ENCODE data around the gene CBARP. TPM values are rescaled to one million over a fixed set of nuclear protein-coding genes. Genes with fewer than 3 reads are reported as not detected.

Gene CBARP
- total and polyA plus RNA-seq, 11 donors = 0.60 to 2.2 (median 1.6) TPM

- ATAC-seq (peak in 2 of 4 donors; percentile 7 to 21), DNase-seq (peak; percentile 70 to 90 (median 80))
- Histone ChIP-seq H3K27me3 (no peaks in the 10 kb centered on the region), H3K27ac (peak overlapping the region; percentile 43 to 96 (median 92)), H3K4me1 (peaks cover 12 to 76% (median 69%) of the 10 kb centered on the region in 12 donors), H3K36me3 (peaks cover 0 to 22% (median 18%) of the 10 kb centered on the region in 9 donors), H3K9me3 (no peaks in the 10 kb centered on the region), H3K4me3 (peak overlapping the region; percentile 2 to 66 (median 56))
- intact Hi-C loops (cut with DNase I) = loop anchor here in 9 of 10 donors (1.0 to 2.0 kb wide), 3 partner anchors 18 to 23 kb away; no protein-coding TSS in a partner anchor
- 0 to 2% (median 0%) methylated on average over 4 to 59 of the region's 59 CpGs for WGBS, 4 donors
- TF ChIP-seq POLR2A (IDR thresholded peaks at IDR 0.05) (peak in 1 of 2 donors; percentile 21), CTCF (IDR thresholded peaks at IDR 0.05) (peak; percentile 88 to 99 (median 96))
Observed at GRCh38 chr19:1266916-1267476, 29.2 kb upstream of the CBARP start.

GRCh38 chr19:1266129-1266915 is 28.5 kb upstream of the CBARP start:
- Histone ChIP-seq H3K4me1 (peaks cover 12 to 76% (median 69%) of the 10 kb centered on the region in 12 donors), H3K36me3 (peaks cover 0 to 15% (median 11%) of the 10 kb centered on the region in 9 donors), H3K27ac (peak overlapping the region; percentile 43 to 96 (median 92)), H3K9me3 (no peaks in the 10 kb centered on the region), H3K27me3 (no peaks in the 10 kb centered on the region), H3K4me3 (peak overlapping the region; percentile 2 to 66 (median 56))
- intact Hi-C loops (cut with DNase I) = loop anchor here in 4 of 10 donors (1.0 to 2.0 kb wide), 3 partner anchors 17 to 22 kb away; no protein-coding TSS in a partner anchor
- WGBS, 4 donors = 2 to 11% (median 4%) methylated on average over 26 to 84 of the region's 84 CpGs
- ATAC-seq (peak; percentile 4 to 56 (median 54)), DNase-seq (peak; percentile 91 to 97 (median 91))
- no peak for TF ChIP-seq CTCF (IDR thresholded peaks at IDR 0.05)
- no peak for TF ChIP-seq POLR2A (IDR thresholded peaks at IDR 0.05)

DNA sequence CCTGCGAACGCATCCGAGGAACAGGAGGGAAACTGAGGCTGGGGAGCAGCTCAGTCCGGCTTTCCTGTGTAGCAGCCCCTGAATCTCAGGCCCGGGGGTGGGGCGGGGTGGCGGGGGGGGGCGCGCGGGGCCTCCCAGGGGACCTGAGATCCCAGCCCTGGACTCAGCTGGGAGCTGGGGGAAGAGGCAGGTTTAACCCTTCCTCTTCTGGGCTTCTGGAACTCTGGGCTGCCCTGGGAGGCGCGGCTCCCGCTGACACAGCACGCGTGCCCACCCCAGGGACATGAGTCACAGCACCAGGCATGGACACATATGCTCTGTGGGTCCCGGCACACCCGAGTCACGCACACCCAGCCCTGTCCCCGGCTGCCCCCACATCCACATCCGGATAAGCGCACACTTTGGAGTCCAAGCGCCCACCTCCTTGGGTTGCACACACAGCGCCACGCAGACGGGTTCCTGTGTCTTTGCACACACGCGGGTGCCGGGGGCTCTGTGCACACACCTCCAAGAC is 27.9 kb upstream of the CBARP start:
- intact Hi-C loops (cut with DNase I) = loop anchor here in 4 of 10 donors (1.0 to 2.0 kb wide), 3 partner anchors 16 to 21 kb away; no protein-coding TSS in a partner anchor
- no peaks in the 10 kb centered on the region for H3K9me3 ChIP-seq
- WGBS, 4 donors = 18 to 34% (median 26%) methylated on average over 10 to 28 of the region's 28 CpGs

More for the DNA sequence above, 27.9 kb upstream of the CBARP start:
- Histone ChIP-seq H3K4me1 (peaks cover 8 to 73% (median 65%) of the 10 kb centered on the region in 12 donors), H3K4me3 (peak overlapping the region; percentile 2 to 66 (median 56)), H3K27ac (peak overlapping the region; percentile 43 to 96 (median 92)), H3K27me3 (no peaks in the 10 kb centered on the region), H3K36me3 (peaks cover 0 to 8% (median 4%) of the 10 kb centered on the region in 9 donors)
- TF ChIP-seq POLR2A (IDR thresholded peaks at IDR 0.05) (no peak), CTCF (IDR thresholded peaks at IDR 0.05) (no peak)
- DNase-seq (peak; percentile 68 to 89 (median 80)), ATAC-seq (peak in 3 of 4 donors; percentile 0 to 8 (median 8))
